Prostate gland (tissue), 2 donors: Measurements from ENCODE around the gene SMG6. TPM values are rescaled to one million over a fixed set of nuclear protein-coding genes. Genes with fewer than 3 reads are reported as not detected.

Source experiments
- DNase-seq: peaks from one replicate; pipeline ENCODE4 v3.0.0-alpha.2; 2019; ENCODE audit warnings: low spot score
- H3K27ac ChIP-seq, 2 donors: fragments of 200-600 bp; sonication (generic); 2 replicates each; pipeline ENCODE4 v1.5.1; 2017 to 2019
- H3K27me3 ChIP-seq: fragments of 200-600 bp; sonication (generic); replicated peaks from 2 replicates; pipeline ENCODE4 v1.5.1; 2019; ENCODE audit not compliant: insufficient read depth
- H3K36me3 ChIP-seq, 2 donors: fragments of 200-600 bp; sonication (generic); 1 replicate in 1 of 2; 2 replicates in 1 of 2; pipeline versions ENCODE4 v1.5.1 to v1.8.1; 2017 to 2019
- H3K4me1 ChIP-seq: fragments of 200-600 bp; sonication (generic); replicated peaks from 2 replicates; pipeline ENCODE4 v1.5.1; 2019
- H3K4me3 ChIP-seq, 2 donors: fragments of 200-600 bp; sonication (generic); 2 replicates each; pipeline ENCODE4 v1.5.1; 2017 to 2019
- H3K9me3 ChIP-seq: fragments of 200-600 bp; sonication (generic); 2 replicates; pipeline ENCODE4 v1.5.1; 2017
- POLR2A ChIP-seq: fragments of 450-650 bp; IDR thresholded peaks from one replicate; pipeline ENCODE4 v1.6.1; 2016; ENCODE audit warnings: antibody characterized with exemption, mild to moderate bottlenecking
- POLR2AphosphoS5 ChIP-seq: sonication (generic); formaldehyde crosslinking; IDR thresholded peaks from one replicate; pipeline ENCODE4 v1.6.1; 2017; ENCODE audit warnings: antibody characterized with exemption
- WGBS: methylation state at CpG from one replicate; pipeline ENCODE4 v1.1.5; 2018; 5-methylcytosine and 5-hydroxymethylcytosine counted together
- intact Hi-C: fragments of 100-400 bp; cut with DNase I; formaldehyde crosslinking; loops from one replicate; pipeline ENCODE4 v1.14.2; 2022
- total RNA-seq, 2 donors: library from RNA; depleted of rRNA; stranded (reverse); fragments of >200 nt; gene quantifications; one replicate each; pipeline ENCODE4 v1.1.0, GENCODE V29; 2016
- TF ChIP-seq, protein P1 (sequence below), 4 experiments: fragments of 200-600 bp in 2 of 4; fragments of 450-650 bp in 2 of 4; sonication (generic) in 2 of 4; IDR thresholded peaks; 1 replicate in 3 of 4; 2 replicates in 1 of 4; pipeline ENCODE4 v1.5.1; 2016 to 2019; ENCODE audit warnings: antibody characterized with exemption in 4 of 4, mild to moderate bottlenecking in 2 of 4, moderate library complexity in 2 of 4

The SMG6 gene
- total RNA-seq, 2 donors from 2014 or later, result 23.8 to 56.0 TPM

DNA sequence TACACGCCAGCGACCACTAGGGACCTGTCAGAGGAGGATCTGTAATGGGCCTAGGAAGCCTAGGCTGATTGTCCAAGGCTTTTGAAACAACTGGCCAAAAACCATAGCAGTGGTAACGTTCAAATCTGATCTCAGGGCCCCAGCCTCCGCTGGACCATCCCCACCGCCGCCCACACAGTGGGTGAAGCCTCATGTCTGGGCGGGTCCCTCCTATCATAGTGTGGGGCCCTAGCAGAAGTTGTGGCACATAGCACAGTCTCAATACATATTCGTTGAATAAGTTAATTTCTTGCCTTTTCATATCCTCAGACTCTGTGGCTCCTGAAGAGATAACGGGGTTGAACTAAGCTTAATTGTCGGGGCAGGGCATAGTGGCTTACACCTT lies 272.8 kb downstream of the SMG6 start:
- DNase-seq, result no peak
- 14% methylated on average over 10 of the region's 10 CpGs for WGBS
- no peaks in the 10 kb centered on the region for H3K9me3 ChIP-seq
- peak overlapping the region in 1 of 2 donors; percentile 61 for H3K27ac ChIP-seq
- TF ChIP-seq, protein P1, sequence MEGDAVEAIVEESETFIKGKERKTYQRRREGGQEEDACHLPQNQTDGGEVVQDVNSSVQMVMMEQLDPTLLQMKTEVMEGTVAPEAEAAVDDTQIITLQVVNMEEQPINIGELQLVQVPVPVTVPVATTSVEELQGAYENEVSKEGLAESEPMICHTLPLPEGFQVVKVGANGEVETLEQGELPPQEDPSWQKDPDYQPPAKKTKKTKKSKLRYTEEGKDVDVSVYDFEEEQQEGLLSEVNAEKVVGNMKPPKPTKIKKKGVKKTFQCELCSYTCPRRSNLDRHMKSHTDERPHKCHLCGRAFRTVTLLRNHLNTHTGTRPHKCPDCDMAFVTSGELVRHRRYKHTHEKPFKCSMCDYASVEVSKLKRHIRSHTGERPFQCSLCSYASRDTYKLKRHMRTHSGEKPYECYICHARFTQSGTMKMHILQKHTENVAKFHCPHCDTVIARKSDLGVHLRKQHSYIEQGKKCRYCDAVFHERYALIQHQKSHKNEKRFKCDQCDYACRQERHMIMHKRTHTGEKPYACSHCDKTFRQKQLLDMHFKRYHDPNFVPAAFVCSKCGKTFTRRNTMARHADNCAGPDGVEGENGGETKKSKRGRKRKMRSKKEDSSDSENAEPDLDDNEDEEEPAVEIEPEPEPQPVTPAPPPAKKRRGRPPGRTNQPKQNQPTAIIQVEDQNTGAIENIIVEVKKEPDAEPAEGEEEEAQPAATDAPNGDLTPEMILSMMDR (IDR thresholded peaks at IDR 0.05), result peak in 2 of 4 experiments; percentile 51 to 63
- TF ChIP-seq POLR2AphosphoS5, result no peak
- peak overlapping the region; percentile 82 to 84 for H3K4me3 ChIP-seq
- intact Hi-C loops, result loop anchor here (5.0 kb wide), 1 partner anchor 308 kb away; the partner anchor contains the start of gene WDR81
- H3K36me3 ChIP-seq, result peaks cover 0 to 9% of the 10 kb centered on the region in 2 donors
- H3K27me3 ChIP-seq, result no peaks in the 10 kb centered on the region
- H3K4me1 ChIP-seq, result no peaks in the 10 kb centered on the region

DNA sequence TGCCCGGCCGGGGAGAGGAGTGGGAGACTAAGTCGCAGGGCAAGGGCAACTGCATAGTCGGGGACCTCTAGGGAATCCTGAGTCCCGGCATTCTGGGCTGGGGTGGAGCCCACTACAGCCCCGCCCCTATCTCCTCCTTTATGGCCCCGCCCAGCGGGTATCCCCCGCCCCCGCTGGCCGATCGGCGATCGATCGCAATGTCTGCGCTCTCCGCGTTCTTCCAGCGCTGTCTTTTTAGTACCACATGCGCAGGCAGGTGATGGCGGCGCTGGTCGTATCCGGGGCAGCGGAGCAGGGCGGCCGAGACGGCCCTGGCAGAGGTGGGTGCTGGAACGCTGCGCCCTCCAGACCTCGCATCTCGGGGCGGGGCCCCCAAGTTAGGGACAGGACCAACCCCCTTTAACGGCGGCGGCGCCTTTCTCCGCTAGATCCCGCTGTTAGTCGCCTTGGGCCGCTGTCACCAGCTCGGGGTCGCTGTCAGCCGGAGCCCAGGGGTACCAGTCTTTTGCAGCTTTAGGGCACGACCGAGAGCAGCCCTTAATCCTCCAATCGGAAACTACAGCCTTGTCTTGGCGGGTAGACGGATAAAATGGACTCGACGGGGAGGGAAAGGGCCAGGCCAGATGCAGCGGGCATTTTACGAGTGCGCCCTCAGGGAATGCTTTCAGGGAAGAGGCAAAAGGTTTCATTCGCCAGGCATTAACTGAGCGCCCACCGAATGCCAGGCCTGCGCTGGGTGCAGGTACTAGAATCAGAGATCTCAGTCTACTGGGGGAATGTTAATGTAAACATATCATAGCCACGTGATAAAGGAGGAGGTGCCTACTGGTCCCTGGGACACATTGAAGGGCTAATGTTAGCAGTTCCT lies 273.4 kb downstream of the SMG6 start, which contains the start of gene DPH1:
Gene DPH1, plus strand, starts transcription at position 243 of the 868 bp plus-strand sequence. Its CDS starts 17 bp downstream, at position 260.
- no peaks in the 10 kb centered on the region for H3K27me3 ChIP-seq
- intact Hi-C loops, result loop anchor here (5.0 kb wide), 1 partner anchor 308 kb away; the partner anchor contains the start of gene WDR81
- H3K9me3 ChIP-seq, result no peaks in the 10 kb centered on the region
- peak within 1 kb of the TSS; percentile 61 to 62 for H3K27ac ChIP-seq
- H3K36me3 ChIP-seq, result peaks cover 0 to 9% of the 10 kb centered on the region in 2 donors
- H3K4me3 ChIP-seq, result peak within 1 kb of the TSS; percentile 82 to 84
- peak; percentile 98 for TF ChIP-seq POLR2AphosphoS5
- TF ChIP-seq, protein P1 (IDR thresholded peaks at IDR 0.05), result peak in 2 of 4 experiments; percentile 26 to 34
- TF ChIP-seq POLR2A, result peak; percentile 47
- peak; percentile 86 for DNase-seq
- 2% methylated on average over 55 of the region's 59 CpGs for WGBS
- H3K4me1 ChIP-seq, result no peaks in the 10 kb centered on the region

DNA sequence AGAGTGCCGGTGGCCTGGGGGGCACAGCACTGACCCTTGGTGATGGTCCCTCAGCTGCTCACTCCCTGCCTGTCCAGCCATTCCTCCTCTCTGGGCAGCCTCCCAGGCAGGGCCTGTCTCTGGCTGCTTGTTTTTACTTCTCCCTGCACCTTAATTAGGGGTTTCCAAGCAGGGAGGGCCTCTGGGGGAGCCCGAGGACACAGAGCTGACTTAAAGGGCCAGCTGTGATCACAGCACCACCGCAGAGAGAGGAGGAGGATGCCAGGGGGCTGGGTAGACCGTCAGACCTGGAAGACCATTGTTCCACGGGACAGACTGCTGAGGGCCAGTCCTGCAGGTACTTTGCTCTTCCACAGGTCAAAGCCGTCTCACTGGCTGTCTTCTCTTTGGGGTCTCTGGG lies 274.8 kb downstream of the SMG6 start:
- no peak for DNase-seq
- WGBS, result 54% methylated on average over 6 of the region's 6 CpGs
- TF ChIP-seq, protein P1 (IDR thresholded peaks at IDR 0.05), result no peak
- no peak for TF ChIP-seq POLR2AphosphoS5
- no peak for TF ChIP-seq POLR2A
- no peaks in the 10 kb centered on the region for H3K9me3 ChIP-seq
- intact Hi-C loops, result no loop called here
- H3K27me3 ChIP-seq, result no peaks in the 10 kb centered on the region
- peaks cover 0 to 8% of the 10 kb centered on the region in 2 donors for H3K36me3 ChIP-seq
- H3K4me3 ChIP-seq, result no peak overlapping the region
- no peak overlapping the region for H3K27ac ChIP-seq
- no peaks in the 10 kb centered on the region for H3K4me1 ChIP-seq

DNA sequence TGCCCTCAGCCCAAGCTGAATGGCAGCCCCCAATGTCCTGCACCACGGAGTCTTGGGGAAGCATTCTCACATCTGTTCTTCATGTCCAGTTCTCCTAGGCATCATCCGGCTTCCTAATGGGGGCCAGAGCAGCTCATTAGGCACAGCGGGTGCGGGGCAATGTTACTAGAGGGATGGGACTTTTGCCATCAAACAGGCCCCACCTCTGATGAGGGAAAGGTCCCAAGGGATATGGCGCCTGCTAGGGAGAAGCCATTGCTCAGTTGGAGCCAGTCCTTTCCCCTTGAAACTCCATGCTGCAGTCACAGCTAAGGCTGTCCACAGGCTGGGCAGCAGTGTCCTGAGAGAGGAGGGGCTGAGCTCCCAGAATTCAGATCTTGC lies 275.4 kb downstream of the SMG6 start:
- H3K9me3 ChIP-seq, result no peaks in the 10 kb centered on the region
- H3K36me3 ChIP-seq, result peaks cover 0 to 3% of the 10 kb centered on the region in 2 donors
- DNase-seq, result no peak
- H3K27me3 ChIP-seq, result no peaks in the 10 kb centered on the region
- 88% methylated on average over 5 of the region's 5 CpGs for WGBS
- H3K4me3 ChIP-seq, result no peak overlapping the region
- H3K27ac ChIP-seq, result no peak overlapping the region
- H3K4me1 ChIP-seq, result no peaks in the 10 kb centered on the region
- TF ChIP-seq POLR2A (no peak), POLR2AphosphoS5 (no peak)
- TF ChIP-seq, protein P1 (IDR thresholded peaks at IDR 0.05), result no peak
- intact Hi-C loops, result no loop called here
